A172 (cell line): Measurements from ENCODE around the gene SLCO2B1. TPM values are rescaled to one million over a fixed set of nuclear protein-coding genes. Genes with fewer than 3 reads are reported as not detected.

Experiments used
- DNase-seq: peaks from one replicate; pipeline ENCODE4 v3.0.0-alpha.2; 2015; ENCODE audit warnings: low spot score
- total RNA-seq: library from RNA; depleted of rRNA; stranded (reverse); fragments of >200 nt; shearing (Covaris generic); gene quantifications from 2 replicates; pipeline ENCODE4 v1.2.3, GENCODE V29; 2014

SLCO2B1 gene
- total RNA-seq, 1 experiment from 2014 or later, result 2.0 TPM

DNA sequence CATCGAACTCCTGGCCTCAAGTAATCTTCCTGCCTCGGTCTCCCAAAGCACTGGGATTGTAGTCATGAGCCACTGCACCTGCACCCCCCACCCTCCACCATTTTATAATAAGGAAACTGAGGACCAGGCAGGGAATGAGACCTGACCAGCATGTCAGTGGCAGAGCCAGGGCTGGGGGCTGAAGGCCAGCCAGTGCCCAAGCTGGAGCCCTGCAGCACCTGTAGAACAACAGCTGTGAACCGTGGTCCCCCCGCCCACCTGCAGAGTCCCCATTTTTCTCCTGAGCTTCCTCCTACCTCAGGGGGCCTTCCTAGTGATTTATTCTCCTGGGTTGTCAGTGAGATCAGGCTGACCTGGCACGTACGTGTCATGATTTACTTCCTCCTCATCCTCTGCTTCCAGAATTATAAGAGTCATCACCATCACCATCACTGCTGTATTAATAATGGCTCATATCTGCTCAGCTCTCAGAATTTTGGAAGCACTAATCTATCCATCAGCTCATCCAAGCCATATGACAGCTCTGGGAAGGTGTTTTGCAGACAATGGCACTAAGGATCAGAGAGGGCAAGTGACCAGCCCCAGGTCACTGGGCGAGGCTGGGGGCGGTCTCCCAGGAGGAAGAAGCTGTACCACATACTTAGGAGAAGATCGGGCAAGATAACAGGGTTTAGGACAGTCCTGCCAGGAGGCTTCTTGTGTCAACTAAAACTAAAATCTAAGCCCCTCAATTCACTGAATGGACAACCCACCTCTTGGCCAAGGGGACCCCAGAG is 5.5 kb upstream of the SLCO2B1 start:
- DNase-seq, result no peak

DNA sequence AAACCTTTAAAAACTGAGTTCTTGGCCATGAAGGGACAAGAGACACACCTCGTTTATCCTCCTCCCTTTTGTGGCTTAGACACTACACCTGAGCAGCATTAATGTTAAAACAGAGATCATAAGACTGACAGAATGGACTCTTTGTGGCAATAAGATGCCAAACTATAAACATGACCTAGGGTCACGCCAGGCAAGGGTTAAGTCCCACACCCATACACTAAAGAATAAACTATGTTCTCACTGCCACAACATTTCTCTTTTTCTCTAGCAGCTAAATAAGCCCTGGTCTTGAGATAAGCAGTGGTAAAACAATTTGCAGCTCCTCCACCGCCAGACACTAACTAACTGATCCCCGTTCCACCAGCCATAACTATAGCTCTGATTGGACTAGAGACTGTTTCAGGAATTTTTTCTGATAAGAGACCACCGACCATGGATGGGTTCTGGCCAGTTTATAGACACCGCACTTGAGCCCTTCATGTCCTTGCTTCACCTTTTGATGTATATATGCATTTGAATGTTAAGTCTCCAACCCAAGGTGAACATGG is 4.9 kb upstream of the SLCO2B1 start:
- DNase-seq, result no peak

DNA sequence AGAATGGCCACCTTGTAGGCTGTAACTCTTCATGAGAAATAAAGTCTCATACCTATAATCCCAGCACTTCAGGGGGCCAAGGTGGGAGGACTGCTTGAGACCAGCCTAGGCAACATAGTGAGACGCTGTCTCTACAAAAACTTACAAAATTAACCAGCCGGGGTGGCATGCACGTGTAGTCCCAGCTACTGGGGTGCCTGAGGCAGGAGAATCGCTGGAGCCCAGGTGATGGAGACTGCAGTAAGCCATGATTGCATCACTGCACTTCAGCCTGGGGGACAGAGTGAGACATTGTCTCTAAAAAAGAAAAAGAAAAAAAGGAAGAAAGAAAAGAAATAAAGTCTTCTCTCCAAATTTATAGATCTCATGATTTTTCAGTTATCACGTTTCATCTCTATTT is 4.2 kb upstream of the SLCO2B1 start:
- no peak for DNase-seq

DNA sequence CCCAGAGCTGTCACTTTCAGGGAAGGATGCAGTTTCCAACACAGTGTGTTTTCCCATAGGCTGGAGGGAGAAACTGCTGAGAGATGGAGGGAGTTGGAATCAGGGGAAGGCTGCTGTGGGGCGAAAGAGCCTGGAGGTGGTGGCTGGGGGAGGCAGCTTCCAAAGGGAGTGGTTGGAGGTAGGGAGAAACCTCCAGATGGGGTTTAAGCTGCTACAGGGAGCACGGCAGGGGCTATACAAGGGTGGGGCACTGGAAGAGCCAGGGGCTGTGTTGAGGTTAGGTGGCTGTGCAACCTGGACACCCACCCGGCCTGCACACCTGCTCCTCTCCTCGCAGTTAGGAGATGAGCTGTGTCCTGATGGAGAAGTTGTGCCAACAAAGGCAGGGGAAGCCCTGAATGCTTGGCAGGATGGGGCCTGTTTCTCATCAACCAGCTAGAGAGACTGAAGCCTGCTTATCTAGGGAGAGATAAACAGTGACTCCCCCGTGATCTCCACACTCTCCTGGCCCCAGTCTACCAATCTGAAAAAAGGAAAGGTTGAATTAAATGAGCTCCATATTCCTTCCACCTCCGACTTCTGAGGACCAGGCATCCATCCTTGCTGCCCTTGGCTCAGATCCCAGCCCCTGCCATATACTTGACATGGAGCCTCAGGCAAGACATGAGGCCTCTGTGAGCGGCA is 3.6 kb upstream of the SLCO2B1 start:
- no peak for DNase-seq

DNA sequence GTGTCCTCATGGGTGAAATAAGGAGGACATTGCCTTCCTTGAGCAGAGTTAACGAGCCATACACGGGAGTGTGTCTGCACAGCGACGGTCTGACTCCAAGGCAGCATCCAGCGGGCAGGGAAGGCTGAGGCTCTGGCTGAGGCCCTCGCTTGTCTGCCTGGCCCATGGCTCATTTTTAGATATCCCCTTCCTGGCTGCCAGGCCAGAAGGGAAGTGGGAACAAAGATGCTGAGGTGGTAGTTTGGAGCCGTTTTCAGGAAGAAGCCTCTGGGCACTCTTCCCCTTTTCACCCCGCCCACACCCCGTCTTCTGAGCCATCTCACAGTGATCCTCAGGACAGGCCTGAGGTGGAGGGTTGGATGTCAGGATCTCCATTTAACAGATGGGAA is 3.0 kb upstream of the SLCO2B1 start:
- no peak for DNase-seq

DNA sequence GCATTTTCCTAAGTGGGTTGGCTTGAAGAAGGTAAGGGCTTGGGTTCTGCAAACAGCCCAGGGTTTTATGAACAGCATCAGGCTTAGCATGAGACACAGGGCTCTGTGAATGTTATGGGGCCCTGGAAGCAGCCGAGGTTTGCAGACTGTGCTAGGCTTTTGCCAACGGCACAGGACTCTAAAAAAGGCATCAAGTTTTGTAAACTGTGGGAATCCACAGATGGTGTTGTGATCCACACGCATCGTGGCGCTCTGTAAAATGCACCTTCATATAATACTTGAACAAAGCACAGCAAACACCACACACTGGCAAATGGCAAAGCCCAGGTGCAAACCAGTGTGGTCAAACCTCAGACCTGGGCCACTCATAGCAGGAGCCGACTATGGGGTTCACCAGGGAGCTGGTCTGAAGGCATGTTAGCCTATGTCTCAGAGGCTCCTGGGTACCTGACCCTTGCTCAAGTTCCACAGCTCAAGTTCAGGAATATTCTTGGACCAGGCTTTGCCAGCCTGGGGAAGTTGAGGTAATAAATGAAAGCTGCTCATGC is 2.4 kb upstream of the SLCO2B1 start:
- DNase-seq, result no peak

DNA sequence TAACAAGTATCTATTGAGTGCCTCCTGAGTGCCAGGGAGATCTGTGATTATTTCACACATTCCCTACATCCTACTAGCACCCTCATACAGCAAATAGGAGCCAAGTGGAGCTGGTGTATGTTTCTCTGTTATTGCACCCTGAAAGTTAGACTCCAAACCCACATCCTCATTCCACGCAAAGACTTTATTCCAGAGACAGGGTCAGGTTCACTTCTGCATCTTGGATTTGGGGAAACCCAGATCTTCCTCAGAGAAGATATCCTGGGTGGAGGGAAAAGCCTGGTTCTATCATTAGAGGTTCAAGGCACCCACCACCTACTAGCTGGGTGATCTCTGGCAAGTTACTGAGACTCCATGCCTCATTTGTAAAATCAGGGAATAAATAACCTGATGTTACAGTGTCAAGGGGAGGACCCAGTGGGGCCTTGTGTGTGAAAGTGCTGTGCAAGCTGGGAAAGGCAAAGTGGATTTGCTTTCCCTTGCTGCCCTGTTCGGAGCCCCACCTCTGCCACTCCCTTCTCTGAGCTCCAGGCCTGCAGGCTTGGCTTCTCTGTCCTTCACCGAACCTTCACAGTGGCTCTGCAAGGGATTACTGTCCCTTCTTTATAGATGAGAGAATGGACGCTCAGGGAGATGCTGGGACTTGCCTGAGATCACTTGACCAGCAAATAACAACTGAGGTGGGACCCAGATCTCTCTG is 991 bp upstream of the SLCO2B1 start:
- DNase-seq, result no peak

DNA sequence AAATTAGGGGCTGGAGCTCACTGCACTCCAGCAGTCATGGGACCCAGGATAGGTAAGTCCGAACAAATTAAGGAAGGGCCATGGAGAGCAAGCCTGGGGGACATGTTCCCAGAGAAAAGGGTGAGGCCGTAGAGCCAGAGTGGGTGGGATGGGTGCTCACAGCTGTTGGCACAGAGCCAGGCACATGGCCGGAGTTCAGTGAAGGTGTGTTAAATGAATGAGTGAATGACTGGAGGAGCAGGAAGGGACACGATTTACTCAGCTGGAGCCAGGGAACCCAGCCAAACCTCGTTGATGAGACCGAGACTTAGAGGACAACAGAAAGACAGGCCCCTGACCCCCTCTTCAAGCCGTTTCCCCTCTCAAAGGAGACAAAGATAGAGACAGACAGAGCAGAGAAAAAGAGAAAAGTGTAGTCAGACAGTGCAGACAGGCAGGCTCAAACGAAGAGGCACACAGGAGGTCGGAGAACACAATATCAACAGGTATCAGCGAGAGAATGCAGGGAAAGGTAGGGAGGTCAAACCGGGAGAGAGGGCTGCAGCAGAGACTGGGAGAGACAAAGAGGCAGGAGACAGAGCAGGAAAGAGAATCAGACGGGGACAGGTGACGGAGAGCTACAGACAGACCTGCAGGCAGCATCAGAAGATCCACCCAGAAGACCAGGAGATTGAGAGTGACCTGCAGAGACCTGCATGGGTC is 590 bp downstream of the SLCO2B1 start:
- no peak for DNase-seq

DNA sequence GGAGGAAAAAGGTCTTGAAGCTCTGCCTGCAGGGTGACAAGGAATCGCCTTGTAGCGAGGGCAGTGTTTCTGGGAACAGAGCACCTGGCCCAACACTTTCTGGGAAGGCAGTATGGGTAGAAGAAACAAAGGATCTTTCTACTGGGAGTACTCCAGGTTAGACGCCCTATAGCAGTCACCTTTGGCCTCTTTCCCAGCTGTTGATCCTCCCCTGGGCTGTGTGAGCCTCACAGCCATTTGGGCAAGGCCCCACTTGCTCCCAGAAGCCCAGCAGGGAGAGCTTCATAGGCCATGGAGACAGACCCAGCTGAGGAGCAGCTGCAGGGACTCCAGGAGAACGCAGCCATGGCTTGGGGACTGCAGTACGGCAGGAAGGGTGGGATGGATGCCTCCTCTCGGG is 1.2 kb downstream of the SLCO2B1 start:
- no peak for DNase-seq

DNA sequence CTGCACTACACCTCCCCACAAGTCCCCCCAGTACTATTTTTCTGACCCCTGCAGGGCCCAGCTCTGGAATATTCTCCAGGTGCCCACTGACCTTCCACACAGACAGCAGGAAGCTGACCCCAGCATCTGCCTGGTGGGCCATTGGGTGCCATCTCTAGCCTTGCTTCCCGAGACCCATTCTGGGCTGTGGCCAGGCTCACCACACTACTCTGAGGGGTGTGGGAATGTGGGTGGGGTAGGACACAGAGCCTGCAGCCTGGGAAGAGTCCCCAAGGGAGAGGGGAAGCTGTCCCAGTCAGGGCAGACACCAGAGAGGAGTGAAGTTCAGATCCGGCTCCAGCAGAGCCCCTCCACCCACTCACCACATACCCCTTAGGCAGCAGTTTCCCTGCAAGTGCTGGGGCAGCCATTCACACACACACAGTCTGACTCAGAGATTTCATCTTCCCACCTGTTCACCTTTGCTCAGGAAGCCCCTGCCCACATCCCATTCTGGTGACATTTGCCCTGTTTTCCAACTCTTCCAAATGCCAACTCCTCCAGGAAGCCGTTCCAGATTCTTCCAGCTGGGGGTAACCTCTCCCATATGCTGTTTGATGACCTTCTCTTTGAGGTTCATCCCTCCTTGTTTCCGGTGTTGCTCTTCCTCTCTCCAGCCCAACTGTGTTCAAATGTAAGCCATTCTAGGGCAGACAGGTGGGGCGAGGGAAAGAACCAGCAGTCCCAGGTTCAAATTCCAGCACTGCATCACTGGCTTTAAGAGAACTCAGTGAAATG is 1.9 kb downstream of the SLCO2B1 start:
- DNase-seq, result no peak

DNA sequence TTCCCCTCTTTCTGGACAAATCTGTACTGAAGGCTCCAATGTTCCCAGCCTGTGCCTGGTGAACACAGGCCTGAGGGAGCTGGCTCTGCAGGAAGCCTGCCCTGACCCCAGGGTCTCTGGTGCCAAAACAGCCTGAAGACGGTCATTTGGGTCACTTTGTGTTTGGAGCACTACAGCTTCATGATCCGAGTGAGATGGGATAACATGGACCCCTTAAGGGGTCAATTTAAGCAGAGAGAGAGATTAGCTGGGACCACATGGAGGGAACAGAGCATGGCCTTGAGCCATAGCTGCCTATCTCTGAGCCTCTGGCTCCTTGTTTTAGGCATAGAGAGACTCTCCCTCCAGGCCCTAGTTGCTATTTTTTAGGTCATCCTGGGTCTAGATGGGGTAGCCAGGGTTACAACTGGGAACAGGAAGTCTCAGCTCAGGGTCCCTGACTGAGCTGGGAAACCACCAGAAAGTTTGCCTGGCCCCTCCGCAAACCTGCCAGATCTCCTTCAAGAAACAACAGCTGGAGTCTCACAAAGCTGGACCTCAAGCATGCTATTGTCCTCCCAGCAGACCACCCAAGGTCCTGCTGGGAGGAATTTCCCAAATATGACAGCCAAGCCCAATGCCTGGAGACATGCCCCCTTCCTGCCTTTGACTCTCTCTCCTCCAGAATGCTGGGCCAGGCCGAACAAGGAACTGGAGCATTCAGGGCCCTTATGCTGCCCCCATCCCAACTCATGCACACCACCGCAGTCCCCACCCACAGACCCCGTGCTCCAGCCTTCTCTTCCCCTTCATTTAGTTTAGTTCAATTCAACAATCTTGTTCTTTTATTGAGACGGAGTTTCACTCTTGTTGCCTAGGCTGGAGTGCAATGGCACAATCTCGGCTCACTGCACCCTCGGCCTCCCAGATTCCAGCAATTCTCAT is 4.0 kb downstream of the SLCO2B1 start:
- DNase-seq, result no peak

DNA sequence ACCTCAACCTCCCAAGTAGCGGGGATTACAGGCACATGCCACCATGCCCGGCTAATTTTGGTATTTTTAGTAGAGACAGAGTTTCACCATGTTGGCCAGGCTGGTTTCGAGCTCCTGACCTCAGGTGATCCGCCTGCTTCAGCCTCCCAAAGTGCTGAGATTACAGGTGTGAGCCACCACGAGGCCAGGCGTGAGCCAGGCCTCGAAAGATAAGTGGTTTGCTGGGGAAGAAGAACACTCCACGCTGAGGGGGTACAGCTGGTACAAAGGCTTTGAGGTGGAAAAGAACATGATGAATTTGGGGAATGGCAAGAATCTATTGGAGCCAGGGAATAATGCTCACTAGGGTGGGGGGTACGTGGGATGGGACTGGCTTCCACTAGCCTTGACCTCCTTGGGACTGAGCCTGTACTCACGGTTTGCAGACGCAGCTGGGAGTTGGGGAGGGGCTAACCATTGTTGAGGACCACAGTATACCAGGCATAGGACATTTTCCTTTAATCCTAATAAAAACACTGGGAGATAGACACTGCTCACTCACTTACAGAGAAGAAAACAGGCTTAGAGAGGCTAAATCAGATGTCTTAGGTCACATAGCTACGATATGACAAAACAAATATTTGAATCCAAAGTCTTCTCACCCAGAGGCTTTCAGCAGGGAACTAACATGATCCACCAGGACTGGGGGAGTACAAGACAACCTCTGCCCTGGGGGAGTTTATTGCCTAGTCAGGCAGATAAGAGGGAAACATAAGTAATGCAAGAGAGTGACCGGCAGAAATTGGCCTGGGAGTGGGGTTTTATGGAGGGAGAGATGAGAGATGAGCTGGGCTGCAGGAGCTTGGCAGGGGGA is 4.9 kb downstream of the SLCO2B1 start:
- no peak for DNase-seq

DNA sequence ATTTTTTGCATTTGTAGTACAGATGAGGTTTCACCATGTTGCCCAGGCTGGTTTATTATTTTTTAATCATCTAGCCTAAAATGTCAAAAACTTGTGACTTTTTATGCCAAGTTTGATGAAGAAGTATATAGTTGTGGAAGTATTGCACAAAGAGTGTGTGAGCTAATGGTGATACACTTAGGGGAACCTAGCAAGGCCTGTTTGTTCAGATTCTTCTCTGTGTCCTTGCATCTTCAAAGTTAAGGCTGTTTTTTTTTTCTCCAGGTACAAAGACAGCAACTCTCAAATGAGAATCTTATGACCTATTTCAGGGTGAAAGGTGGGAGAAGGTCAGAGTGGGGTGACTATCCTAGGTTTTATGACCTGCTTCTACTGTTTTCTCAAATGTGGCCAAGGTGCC is 7.3 kb downstream of the SLCO2B1 start:
- DNase-seq, result no peak

DNA sequence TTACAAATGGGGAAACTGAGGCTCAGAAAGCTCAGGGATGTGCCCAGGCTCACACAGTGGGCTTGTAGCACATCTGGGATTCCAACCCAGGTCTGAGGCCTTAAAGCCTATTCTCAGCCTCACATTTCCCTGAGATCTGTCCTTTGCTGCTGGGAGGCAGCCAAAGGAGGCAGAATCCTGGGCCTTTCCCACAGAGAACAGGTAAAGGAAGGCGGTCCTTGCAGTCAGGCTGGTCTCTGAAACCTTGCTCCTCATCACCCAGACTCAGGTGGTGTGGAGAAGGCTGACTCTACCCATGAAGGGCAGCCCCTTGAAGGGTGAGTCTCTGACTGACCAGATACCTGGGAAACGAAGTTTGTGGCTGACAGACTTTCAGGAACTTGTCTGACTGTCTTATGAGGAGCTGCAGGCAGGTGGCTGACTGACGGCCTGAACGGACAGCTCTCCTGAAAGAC is 7.8 kb downstream of the SLCO2B1 start:
- no peak for DNase-seq

DNA sequence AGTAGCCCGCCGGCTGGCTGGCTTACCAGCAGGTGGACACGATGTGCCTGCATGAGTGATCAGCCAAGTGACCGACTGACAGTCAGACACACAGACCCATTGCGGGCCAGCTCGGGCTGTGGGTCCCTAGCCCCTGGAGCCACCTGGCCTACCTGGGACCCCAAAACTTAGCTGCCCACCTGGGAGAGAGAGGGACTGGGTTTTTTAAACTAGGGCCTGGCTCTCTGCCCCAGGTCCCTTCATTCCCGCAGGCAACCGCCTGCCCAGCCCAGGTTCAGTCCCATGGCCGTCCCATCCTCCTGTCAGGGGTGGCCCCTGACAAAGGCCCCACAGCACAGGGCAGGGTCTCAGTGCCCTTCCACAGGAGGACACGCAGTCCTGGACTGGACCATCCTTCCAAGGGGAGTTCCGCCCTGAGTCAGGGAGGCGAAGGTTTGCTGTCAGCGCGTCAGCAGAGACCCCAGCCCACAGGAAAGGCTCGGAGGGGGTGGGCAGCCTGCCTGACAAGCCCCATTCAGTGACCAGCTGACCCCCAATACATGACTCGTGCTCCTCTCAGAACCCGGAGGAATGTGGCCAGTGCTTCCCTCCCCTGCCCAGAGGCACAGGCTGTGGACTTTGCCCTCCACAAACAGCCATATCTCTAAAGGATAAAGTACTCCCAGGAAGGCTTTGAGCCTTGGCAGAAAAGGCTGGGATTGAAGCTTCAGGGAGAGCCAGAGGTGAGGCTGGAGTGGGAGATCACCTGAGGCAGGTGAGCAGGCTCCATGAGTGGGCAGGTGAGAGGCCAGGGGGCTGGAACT is 8.4 kb downstream of the SLCO2B1 start:
- no peak for DNase-seq

DNA sequence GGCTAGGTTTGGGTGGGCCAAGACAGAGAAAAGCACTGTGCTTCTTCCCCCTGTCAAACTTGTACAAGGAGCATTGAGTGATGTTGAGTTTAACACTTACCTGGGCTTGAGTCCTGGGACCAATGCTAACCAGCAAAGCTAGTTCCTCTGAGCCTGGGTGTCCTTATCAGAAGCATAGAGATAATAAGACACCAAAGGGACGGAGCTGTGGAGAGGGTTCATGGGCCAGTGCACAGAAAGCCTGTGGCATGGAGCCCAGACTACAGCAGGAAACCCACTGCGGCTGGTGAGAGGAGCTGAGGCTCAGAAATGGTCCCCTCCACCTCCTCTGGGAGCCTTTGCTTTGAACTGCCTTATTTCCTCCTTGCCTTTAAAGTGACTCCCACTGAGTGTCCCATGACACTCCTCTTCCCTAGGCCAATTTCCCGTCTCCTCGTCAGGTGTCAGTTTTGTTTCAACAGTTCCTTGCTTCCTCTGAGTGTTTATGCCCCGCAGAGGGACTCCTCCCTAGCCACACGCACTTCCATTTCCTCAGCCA is 9.4 kb downstream of the SLCO2B1 start:
- no peak for DNase-seq

DNA sequence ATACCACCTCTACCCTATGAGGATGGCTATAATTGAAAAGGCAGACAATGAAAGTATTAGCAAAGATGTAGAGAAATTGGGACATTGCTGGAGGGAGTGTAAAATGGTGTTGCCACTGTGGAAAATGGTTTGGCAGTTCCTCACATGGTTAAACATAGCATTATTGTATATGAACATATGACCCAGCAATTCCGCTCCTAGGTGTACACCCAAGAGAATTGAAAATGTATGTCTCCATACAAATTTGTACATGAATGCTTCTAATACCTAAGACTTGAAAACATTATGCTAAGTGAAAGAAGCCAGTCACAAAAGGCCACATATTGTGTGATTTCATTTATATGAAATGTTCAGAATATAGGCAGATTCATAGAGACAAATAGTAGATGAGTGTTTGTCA is 10.0 kb downstream of the SLCO2B1 start:
- DNase-seq, result no peak
